Parathyroid adenoma (tissue), 2 donors: ENCODE results near the gene PRDM8.

Source experiments
- H2AFZ ChIP-seq: fragments of 300-600 bp; sonication (generic); one replicate; pipeline ENCODE4 v1.7.0; 2017; ENCODE audit warnings: antibody characterized with exemption, mild to moderate bottlenecking
- H3K27ac ChIP-seq: fragments of 300-600 bp; sonication (generic); one replicate; pipeline ENCODE4 v1.7.0; 2017
- H3K27me3 ChIP-seq: fragments of 300-600 bp; sonication (generic); one replicate; pipeline ENCODE4 v1.7.0; 2017; ENCODE audit warnings: low read length; ENCODE audit not compliant: control insufficient read depth, insufficient read depth
- H3K36me3 ChIP-seq: fragments of 300-600 bp; sonication (generic); one replicate; pipeline ENCODE4 v1.7.0; 2017; ENCODE audit warnings: low read length; ENCODE audit not compliant: control insufficient read depth, insufficient read depth
- H3K4me1 ChIP-seq: fragments of 300-600 bp; sonication (generic); one replicate; pipeline ENCODE4 v1.7.0; 2017; ENCODE audit warnings: control low read depth
- H3K4me2 ChIP-seq: fragments of 300-600 bp; sonication (generic); one replicate; pipeline ENCODE4 v1.7.0; 2017; ENCODE audit warnings: low read length
- H3K4me3 ChIP-seq: fragments of 300-600 bp; sonication (generic); one replicate; pipeline ENCODE4 v1.7.0; 2017; ENCODE audit warnings: low read depth, low read length
- H3K79me2 ChIP-seq: fragments of 300-600 bp; sonication (generic); one replicate; pipeline ENCODE4 v1.7.0; 2017; ENCODE audit warnings: control low read depth
- H3K9ac ChIP-seq: fragments of 300-600 bp; sonication (generic); one replicate; pipeline ENCODE4 v1.7.0; 2017; ENCODE audit warnings: mild to moderate bottlenecking
- H3K9me3 ChIP-seq: fragments of 300-600 bp; sonication (generic); one replicate; pipeline ENCODE4 v1.7.0; 2017; ENCODE audit warnings: low read length; ENCODE audit not compliant: control insufficient read depth
- TF ChIP-seq, protein P1 (sequence below): fragments of 300-600 bp; sonication (generic); IDR thresholded peaks from one replicate; pipeline ENCODE4 v1.7.0; 2017; ENCODE audit warnings: antibody characterized with exemption, mild to moderate bottlenecking
- donor health status: primary hyperparathyroidism.

PRDM8 gene

GRCh38 chr4:80154545-80154933 is 42.8 kb upstream of the PRDM8 start:
- Histone ChIP-seq H3K36me3 (no peaks in the 10 kb centered on the region), H3K4me1 (no peaks in the 10 kb centered on the region), H3K4me2 (no peak overlapping the region), H3K27me3 (no peaks in the 10 kb centered on the region), H3K27ac (no peak overlapping the region), H2AFZ (no peak overlapping the region), H3K79me2 (no peaks in the 10 kb centered on the region), H3K4me3 (no peak overlapping the region), H3K9me3 (no peaks in the 10 kb centered on the region), H3K9ac (no peak overlapping the region)
- TF ChIP-seq, protein P1, sequence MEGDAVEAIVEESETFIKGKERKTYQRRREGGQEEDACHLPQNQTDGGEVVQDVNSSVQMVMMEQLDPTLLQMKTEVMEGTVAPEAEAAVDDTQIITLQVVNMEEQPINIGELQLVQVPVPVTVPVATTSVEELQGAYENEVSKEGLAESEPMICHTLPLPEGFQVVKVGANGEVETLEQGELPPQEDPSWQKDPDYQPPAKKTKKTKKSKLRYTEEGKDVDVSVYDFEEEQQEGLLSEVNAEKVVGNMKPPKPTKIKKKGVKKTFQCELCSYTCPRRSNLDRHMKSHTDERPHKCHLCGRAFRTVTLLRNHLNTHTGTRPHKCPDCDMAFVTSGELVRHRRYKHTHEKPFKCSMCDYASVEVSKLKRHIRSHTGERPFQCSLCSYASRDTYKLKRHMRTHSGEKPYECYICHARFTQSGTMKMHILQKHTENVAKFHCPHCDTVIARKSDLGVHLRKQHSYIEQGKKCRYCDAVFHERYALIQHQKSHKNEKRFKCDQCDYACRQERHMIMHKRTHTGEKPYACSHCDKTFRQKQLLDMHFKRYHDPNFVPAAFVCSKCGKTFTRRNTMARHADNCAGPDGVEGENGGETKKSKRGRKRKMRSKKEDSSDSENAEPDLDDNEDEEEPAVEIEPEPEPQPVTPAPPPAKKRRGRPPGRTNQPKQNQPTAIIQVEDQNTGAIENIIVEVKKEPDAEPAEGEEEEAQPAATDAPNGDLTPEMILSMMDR: no peak

DNA sequence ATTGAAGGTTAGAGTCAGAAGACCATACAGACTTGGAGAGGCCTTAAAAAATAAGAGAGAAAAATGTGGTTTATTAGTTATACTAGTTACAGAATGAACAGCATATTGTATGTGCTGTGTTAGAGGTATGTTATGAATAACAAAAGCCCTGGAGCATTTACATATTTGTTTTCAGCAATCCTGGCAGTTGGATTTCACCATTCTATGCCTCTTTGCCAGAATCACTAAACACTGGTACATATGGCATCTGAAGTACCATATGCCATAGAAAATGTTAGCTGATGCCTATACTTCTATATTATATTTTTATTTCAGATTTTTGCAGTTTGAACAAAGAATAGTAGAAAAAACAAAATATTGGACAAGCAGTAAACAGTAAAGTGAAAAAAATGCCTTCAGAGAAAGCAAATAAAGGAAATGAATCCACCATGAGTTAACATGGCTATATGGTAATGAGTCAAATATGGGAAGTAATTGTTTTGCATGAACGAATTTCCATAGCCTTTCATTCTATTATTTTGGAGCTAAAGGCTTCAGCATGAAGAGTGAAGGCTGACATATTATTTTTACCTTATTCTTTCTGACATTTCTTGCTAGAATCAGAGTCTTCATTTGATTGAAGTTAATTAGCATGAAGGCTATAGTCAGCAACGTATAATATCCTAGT is 41.9 kb upstream of the PRDM8 start:
- no peak overlapping the region for H3K9ac ChIP-seq
- no peaks in the 10 kb centered on the region for H3K36me3 ChIP-seq
- H3K79me2 ChIP-seq: no peaks in the 10 kb centered on the region
- H3K4me1 ChIP-seq: no peaks in the 10 kb centered on the region
- TF ChIP-seq, protein P1: no peak
- no peak overlapping the region for H3K4me3 ChIP-seq
- no peak overlapping the region for H3K27ac ChIP-seq
- H3K27me3 ChIP-seq: no peaks in the 10 kb centered on the region
- no peaks in the 10 kb centered on the region for H3K9me3 ChIP-seq
- no peak overlapping the region for H3K4me2 ChIP-seq
- no peak overlapping the region for H2AFZ ChIP-seq

- H3K9ac ChIP-seq: no peak overlapping the region
- H3K4me2 ChIP-seq: no peak overlapping the region
- H3K4me1 ChIP-seq: no peaks in the 10 kb centered on the region
- no peak overlapping the region for H3K4me3 ChIP-seq
- no peaks in the 10 kb centered on the region for H3K27me3 ChIP-seq
- H3K79me2 ChIP-seq: no peaks in the 10 kb centered on the region
- TF ChIP-seq, protein P1: no peak
- no peak overlapping the region for H3K27ac ChIP-seq
- no peaks in the 10 kb centered on the region for H3K9me3 ChIP-seq
- H2AFZ ChIP-seq: no peak overlapping the region
- no peaks in the 10 kb centered on the region for H3K36me3 ChIP-seq
These were observed 40.9 kb upstream of the PRDM8 start for GRCh38 chr4:80156410-80156809.

DNA sequence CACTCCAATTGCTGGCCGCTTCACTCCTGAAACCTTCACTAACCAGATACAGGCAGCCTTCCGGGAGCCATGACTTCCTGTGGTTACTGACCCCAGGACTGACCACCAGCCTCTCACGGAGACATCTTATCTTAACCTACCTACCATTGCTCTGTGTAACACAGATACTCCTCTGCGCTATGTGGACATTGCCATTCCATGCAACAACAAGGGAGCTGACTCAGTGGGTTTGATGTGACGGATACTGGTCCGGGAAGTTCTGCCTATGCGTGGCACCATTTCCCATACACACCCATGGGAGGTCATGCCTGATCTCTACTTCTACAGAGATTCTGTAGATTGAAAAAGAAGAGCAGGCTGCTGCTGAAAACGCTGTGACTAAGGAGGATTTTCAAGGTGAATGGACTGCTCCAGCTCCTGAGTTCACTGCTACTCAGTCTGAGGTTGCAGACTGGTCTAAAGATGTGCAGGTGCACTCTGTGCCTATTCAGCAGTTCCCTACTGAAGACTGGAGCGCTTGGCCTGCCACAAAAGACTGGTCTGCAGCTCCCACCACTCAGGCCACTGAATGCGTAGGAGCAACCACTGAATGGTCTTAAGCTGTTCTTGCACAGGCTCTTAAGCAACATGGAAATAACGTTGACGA is 35.8 kb upstream of the PRDM8 start:
- TF ChIP-seq, protein P1: no peak
- H3K9ac ChIP-seq: no peak overlapping the region
- H3K9me3 ChIP-seq: no peaks in the 10 kb centered on the region
- no peaks in the 10 kb centered on the region for H3K36me3 ChIP-seq
- H3K79me2 ChIP-seq: no peaks in the 10 kb centered on the region
- no peaks in the 10 kb centered on the region for H3K27me3 ChIP-seq
- no peak overlapping the region for H3K27ac ChIP-seq
- no peaks in the 10 kb centered on the region for H3K4me1 ChIP-seq
- no peak overlapping the region for H3K4me2 ChIP-seq
- H3K4me3 ChIP-seq: no peak overlapping the region
- H2AFZ ChIP-seq: no peak overlapping the region

DNA sequence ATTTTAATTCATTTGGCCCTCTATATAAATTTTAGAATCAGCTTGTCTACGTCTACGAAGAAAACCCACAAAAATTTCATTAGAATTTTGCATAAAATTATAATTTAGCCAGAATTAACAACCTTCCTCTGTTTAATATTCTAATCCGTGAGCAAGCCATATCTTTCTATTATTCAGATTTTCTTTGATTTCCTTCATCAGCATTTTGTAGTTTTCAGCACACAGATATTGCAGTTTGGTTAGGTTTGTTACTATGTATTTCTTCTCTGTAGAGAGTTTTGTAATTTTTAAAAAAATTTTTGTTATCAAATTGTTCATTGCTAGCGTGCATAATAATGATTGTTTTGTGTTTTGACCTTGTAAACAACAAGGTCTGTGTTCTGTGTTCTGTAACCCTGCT is 34.9 kb upstream of the PRDM8 start:
- Histone ChIP-seq H3K4me3 (no peak overlapping the region), H3K4me1 (no peaks in the 10 kb centered on the region), H3K79me2 (no peaks in the 10 kb centered on the region), H3K9ac (no peak overlapping the region), H2AFZ (no peak overlapping the region), H3K27ac (no peak overlapping the region), H3K36me3 (no peaks in the 10 kb centered on the region), H3K4me2 (no peak overlapping the region), H3K27me3 (no peaks in the 10 kb centered on the region), H3K9me3 (no peaks in the 10 kb centered on the region)
- TF ChIP-seq, protein P1: no peak
